A549 (cell line): ENCODE results near the gene SPACA6.
"Not testable (repeated sequence)": the region's sequence is repeated elsewhere in the genome, so short reads cannot be mapped to it uniquely, and the experiment has no call there.

Source experiments
- EHMT2 ChIP-seq: fragments of 200-600 bp; sonication (generic); IDR thresholded peaks from 2 replicates; pipeline ENCODE4 v1.6.1; 2016; ENCODE audit warnings: antibody characterized with exemption, low read depth, mild to moderate bottlenecking, moderate library complexity
- ESRRA ChIP-seq: fragments of 150-350 bp; IDR thresholded peaks from 2 replicates; pipeline ENCODE4 v1.6.1; 2014; ENCODE audit warnings: mild to moderate bottlenecking, low read length, borderline replicate concordance
- KDM5A ChIP-seq: fragments of 200-600 bp; sonication (generic); IDR thresholded peaks from 2 replicates; pipeline ENCODE4 v1.6.1; 2016; ENCODE audit warnings: antibody characterized with exemption, mild to moderate bottlenecking
- MAX ChIP-seq: IDR thresholded peaks from 2 replicates; pipeline ENCODE4 v1.6.1; 2012
- NPAS2 ChIP-seq: fragments of 250-450 bp; sonication (Bioruptor Pico); IDR thresholded peaks from 2 replicates; pipeline ENCODE4 v1.8.0; 2022; ENCODE audit warnings: mild to moderate bottlenecking, moderate library complexity, borderline replicate concordance
- POLR2A ChIP-seq: IDR thresholded peaks from 2 replicates; pipeline ENCODE4 v1.6.1; 2012; ENCODE audit warnings: mild to moderate bottlenecking, low read length
- RAD21 ChIP-seq, 2 experiments: fragments of >200 bp in 1 of 2; sonication (Bioruptor Twin) in 1 of 2; formaldehyde crosslinking in 1 of 2; IDR thresholded peaks in 1 of 2; conservative IDR thresholded peaks in 1 of 2; 2 replicates in 1 of 2; 3 replicates in 1 of 2; pipeline ENCODE4 v1.6.1; 2012 to 2018; ENCODE audit warnings: inconsistent platforms in 1 of 2
- SMC3 ChIP-seq: fragments of >200 bp; sonication (Bioruptor Twin); formaldehyde crosslinking; IDR thresholded peaks from 3 replicates; pipeline ENCODE4 v1.6.1; 2018; ENCODE audit warnings: inconsistent platforms
- TP53 ChIP-seq: fragments of 250-450 bp; sonication (Bioruptor Pico); IDR thresholded peaks from 2 replicates; pipeline ENCODE4 v1.5.0; 2021; ENCODE audit warnings: mild to moderate bottlenecking, moderate library complexity
- TF ChIP-seq, protein P1 (sequence below): fragments of >200 bp; sonication (Bioruptor Twin); formaldehyde crosslinking; IDR thresholded peaks from 3 replicates; pipeline ENCODE4 v1.5.1; 2016
- TF ChIP-seq, protein P2 (sequence below): fragments of 450-650 bp; IDR thresholded peaks from 2 replicates; pipeline ENCODE4 v1.6.1; 2014; ENCODE audit warnings: antibody characterized with exemption

- TF ChIP-seq, protein P1, sequence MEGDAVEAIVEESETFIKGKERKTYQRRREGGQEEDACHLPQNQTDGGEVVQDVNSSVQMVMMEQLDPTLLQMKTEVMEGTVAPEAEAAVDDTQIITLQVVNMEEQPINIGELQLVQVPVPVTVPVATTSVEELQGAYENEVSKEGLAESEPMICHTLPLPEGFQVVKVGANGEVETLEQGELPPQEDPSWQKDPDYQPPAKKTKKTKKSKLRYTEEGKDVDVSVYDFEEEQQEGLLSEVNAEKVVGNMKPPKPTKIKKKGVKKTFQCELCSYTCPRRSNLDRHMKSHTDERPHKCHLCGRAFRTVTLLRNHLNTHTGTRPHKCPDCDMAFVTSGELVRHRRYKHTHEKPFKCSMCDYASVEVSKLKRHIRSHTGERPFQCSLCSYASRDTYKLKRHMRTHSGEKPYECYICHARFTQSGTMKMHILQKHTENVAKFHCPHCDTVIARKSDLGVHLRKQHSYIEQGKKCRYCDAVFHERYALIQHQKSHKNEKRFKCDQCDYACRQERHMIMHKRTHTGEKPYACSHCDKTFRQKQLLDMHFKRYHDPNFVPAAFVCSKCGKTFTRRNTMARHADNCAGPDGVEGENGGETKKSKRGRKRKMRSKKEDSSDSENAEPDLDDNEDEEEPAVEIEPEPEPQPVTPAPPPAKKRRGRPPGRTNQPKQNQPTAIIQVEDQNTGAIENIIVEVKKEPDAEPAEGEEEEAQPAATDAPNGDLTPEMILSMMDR: not testable (repeated sequence)
- not testable (repeated sequence) for TF ChIP-seq SMC3; EHMT2; RAD21 (conservative IDR thresholded peaks at IDR 0.05 in 1 of 2, IDR thresholded peaks at IDR 0.05 in 1 of 2); ESRRA; POLR2A; MAX; KDM5A; NPAS2 (CRISPR knock-in tag); TP53 (CRISPR knock-in tag)
- TF ChIP-seq, protein P2, sequence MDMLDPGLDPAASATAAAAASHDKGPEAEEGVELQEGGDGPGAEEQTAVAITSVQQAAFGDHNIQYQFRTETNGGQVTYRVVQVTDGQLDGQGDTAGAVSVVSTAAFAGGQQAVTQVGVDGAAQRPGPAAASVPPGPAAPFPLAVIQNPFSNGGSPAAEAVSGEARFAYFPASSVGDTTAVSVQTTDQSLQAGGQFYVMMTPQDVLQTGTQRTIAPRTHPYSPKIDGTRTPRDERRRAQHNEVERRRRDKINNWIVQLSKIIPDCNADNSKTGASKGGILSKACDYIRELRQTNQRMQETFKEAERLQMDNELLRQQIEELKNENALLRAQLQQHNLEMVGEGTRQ: not testable (repeated sequence)
Observed at GRCh38 chr19:51646730-51647129, 46.4 kb upstream of the SPACA6 start, which contains the start of gene SIGLEC14.
